ENCODE results near the gene EFEMP2.
"Not testable (repeated sequence)": the region's sequence is repeated elsewhere in the genome, so short reads cannot be mapped to it uniquely, and the experiment has no call there.

Gene EFEMP2

DNA sequence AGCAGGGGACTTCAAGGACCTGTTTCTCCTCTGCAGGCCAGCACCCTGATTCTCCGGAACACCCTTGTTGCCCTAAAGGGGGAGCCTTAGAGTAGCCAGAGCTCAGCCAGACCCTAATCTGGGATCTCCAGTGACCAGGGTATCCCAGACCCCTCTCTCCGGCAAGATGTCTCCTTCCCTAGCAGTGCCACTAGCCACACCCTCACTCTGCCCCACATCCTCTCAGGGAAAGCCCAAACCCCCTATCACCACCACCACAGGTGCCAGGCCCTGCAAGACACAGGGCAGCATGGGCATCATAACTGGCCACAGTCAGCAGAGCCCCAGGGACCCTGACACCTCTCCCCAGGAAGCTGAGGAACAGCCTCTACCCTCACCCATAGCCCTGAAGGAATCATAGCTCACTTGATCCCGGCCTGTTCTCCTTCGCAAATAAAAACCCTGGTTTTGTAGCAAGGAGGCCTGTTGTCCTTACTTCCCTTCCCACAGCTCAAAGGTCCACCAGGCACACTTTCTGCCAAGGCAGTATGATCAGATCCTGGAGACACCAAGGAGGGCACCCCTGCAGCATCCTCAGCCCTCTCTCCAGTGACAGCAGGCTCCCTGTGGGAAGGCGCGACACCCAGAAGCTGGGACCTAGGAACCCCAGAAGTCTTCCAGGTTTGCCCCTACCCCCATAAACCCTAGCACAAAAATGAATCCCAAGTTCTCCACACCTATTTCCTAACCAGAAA lies 19.2 kb downstream of the EFEMP2 start:
- DNase-seq: no peak

GRCh38 chr11:65852508-65853245 lies 19.9 kb downstream of the EFEMP2 start:
- DNase-seq: no peak

GRCh38 chr11:65851811-65852507 lies 20.6 kb downstream of the EFEMP2 start:
- DNase-seq: no peak

- no peak for DNase-seq
Observed at GRCh38 chr11:65851083-65851579, 21.5 kb downstream of the EFEMP2 start.

GRCh38 chr11:65850217-65851082 lies 22.1 kb downstream of the EFEMP2 start:
- DNase-seq: no peak

DNA sequence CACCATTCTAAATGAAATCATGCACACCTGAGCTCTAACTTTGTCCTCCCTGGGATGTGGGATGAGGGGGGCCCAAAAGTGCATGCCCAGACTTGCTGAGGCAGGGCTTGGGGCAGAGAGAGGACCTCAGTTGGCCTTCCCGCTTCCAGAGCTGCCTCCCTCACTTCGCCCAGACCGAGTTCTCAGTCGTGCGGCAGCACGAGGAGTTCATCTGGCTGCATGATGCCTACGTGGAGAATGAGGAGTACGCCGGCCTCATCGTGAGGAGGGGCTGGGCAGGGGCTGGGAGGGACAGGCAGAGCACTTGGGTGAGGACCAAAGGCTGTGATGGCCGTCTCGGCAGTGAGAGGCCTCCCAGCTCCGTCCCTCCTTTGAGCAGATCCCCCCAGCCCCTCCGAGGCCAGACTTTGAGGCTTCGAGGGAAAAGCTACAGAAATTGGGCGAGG lies 22.8 kb downstream of the EFEMP2 start:
- DNase-seq: no peak

GRCh38 chr11:65849366-65849765 lies 23.2 kb downstream of the EFEMP2 start:
- no peak for DNase-seq

DNA sequence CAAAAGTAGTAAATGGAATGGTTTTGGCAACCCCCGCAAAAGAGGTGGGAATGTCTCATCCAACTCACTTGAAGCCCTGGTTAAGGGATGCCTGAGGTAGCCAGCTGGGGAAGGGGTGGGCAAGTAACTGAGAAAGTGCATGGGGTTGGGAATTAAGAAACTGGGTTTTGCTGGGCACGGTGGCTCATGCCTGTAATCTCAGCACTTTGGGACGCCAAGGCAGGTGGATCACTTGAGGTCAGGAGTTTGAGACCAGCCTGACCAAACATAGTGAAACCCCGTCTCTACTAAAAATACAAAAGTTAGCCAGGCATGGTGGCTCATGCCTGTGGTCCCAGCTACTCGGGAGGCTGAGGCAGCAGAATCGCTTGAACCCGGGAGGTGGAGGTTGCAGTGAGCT lies 23.9 kb downstream of the EFEMP2 start:
- not testable (repeated sequence) for DNase-seq

DNA sequence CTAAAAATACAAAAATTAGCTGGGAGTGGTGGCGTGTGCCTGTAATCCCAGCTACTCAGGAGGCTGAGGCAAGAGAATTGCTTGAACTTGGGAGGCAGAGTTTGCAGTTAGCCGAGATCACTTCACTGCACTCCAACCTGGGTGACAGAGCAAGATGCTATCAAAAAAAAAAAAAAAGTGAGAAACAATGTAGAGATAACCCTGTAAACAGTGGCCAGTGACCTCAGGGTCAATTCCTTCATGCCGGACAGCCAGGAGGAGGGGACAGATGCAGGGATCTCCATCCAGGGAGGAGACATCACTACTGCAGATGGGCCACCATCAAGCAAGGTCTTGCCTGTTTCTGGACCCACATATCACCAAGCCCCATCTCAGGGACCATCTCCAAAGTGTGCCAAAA lies 24.9 kb downstream of the EFEMP2 start:
- DNase-seq: no peak

DNA sequence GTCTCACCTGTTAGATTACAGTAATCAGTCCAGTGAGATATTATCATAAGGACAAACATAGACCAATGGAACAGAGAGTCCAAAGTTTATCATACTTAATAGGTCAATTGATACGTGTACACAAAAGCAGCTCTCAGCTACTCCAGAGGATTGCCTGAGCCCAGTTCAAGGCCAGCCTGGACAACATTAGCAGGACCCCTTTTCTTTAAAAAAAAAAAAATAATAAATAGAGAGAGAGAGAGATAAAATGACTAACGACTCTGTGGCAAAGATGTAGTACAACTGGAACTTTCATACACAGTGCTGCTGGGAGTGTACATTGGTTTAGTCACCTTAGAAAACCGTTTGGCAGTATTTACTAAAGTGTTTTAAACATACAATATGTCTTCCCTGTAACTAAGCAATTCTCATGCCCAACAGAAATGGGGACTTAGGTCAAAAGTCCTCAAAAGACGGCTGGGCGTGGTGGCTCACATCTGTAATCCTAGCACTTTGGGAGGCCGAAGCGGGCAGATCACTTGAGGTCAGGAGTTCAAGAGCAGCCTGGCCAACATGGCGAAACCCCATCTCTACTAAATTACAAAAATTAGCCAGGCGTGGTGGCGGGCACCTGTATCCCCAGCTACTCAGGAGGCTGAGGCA lies 28.2 kb downstream of the EFEMP2 start:
- no peak for DNase-seq

DNA sequence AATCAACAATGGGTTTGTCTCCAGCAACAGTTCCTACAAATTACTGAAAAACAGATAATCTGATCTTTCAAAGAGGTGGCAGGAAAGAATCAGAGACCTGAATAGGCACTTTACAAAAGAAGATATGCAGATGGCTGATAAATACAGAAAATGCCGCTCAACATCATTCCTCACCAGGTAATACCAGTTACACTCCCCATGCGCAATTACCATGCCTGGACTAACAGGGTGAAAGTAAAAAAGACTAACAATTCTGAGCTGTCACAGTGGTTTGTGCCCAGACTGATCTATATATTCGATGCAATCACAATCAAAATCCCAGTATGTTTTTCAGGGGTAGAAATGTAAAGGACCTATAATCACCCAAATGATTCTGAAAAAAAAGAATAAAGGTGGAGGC lies 28.8 kb downstream of the EFEMP2 start:
- no peak for DNase-seq

DNA sequence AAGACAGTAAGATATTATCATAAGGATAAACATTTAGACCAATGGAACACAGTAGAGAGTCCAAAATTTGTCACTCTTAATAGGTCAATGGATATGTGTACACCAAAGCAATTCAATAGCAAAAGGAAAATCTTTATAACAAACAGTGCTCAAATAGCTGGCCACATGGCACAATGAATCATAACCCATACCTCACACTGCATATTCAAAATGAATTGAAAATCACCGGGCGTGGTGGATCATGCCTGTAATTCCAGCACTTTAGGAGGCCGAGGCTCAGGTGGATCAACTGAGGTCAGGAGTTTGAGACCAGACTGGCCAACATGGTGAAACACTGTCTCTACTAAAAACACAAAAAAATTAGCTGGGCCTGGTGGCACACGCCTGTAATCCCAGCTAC lies 30.5 kb downstream of the EFEMP2 start:
- DNase-seq: no peak

DNA sequence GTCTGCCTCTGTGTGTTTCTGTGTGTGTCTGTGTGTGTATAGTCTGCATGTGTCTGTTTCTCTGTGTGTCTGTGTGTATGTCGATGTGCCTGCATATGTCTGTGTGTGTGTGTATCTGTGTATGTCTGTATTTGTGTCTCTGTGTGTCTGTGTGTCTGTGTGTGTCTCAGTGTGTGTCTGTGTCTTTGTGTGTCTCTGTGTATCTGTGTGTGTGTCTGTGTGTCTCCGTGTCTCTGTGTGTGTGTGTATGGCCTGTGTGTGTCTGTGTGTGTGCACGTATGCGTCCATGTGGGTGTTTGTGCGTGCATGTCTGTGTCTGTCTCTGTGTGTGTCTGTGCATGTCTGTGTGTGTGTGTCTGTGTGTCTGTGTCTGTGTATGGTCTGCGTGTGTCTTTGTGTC lies 38.4 kb downstream of the EFEMP2 start:
- DNase-seq: no peak

DNA sequence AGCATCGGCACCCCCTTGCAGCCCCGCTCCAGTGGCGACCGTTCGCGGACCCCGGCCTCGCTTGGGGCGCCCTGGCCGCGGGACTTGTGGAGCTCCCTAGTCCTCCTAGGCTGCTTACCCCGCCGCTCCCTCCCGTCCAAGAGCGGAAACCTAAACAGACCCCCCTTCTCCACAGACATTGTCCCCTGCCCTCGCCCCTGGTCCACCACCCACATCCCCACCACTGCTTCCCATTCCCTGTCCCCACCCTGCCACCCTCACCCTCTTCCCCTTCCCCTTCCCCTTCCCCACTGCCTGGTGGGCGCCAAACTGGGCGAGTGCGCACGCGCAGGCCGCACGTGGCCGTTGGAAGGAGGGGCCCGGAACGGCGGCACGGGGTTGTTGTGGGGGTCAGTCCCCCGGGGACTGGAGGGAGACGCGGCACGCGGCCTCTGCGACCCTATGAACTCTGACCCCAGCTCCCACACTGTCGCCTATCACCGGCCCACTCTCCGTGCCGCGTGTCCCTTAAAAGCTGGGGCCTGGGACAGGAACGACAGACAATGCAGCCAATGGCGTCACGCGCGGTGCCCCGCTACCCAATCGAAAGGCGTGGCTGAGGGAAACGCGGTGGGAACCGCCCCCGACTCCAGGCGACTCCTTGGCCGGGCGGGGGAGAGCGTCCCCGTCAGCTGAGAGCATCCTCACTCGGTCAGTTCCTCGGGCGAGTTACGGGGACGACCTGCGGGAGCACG lies 39.1 kb downstream of the EFEMP2 start, which contains the start of gene SNX32:
SNX32 (plus strand) TSS at position 667 of the 734 bp plus-strand sequence. CDS start 103 bp downstream, outside the sequence.
- DNase-seq: peak; percentile 89

DNA sequence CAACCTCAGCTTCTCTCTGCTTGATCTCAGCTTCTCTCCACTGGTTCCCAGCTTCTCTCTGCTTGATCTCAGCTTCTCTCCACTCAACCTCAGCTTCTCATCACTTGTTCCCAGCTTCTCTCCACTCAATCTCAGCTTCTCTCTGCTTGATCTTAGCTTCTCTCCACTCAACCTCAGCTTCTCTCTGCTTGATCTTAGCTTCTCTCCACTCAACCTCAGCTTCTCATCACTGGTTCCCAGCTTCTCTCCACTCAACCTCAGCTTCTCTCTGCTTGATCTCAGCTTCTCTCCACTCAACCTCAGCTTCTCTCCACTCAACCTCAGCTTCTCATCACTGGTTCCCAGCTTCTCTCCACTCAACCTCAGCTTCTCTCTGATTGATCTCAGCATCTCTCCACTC lies 40.4 kb downstream of the EFEMP2 start:
- not testable (repeated sequence) for DNase-seq

GRCh38 chr11:65829459-65829858 lies 43.1 kb downstream of the EFEMP2 start:
- no peak for DNase-seq

DNA sequence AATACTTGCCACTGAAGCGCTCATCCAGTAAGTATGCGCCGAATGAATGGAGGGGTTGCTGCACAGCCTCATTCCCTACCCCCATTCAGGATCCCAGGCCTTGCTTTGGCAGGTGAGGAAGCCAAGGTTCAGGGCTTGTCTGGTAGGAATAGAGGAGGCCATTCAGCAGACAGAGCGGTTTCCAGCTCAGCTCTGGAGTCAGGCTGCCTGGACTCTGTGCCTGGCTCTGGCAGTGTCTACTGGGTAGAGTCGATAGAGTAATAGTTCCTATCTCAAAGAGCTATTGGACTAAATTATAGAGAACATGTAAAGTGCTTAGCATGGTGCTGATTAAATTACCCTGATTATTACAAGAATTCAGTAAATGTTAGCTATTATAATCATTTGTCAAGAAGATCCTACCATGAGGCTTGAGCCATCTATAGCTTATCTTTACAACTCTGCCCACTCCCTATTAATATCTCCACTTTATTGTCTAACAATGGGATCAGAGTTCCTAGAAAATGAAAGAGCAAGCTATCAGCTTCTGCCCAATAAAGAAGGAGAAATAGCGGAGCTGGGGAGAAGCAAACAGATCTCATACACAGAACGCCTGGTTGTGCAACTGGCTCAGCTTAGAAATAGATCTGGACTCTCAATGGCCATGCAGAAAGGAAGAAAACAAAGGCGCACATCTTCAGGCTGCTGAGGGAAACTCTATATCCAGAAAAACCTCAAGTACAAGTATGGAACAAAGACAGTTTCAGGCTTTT lies 45.4 kb downstream of the EFEMP2 start:
- DNase-seq: no peak

GRCh38 chr11:65822776-65823528 lies 49.6 kb downstream of the EFEMP2 start:
- DNase-seq: no peak

DNA sequence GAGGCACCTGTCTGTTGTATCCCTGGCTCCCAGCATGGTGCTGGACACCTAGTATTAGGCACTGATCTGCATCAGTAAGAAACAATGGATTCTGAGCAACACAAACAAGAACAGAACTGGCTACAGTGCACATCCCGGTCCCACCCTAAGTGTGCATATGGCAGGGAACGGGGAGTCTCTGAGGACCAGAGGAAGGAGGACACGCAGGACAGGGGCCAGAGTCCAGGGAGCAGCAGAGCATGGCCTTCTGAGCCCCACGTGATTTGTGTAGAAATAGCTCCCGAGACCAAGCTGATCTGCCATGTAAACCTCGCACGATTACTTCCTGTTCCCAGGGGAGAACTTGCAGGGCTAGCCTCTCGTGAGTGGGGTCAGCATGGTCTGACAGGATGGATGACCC lies 51.5 kb downstream of the EFEMP2 start:
- no peak for DNase-seq

Measured in activated gamma-delta T cell (primary cell).